Activated naive CD4-positive, alpha-beta T cell treated with Interleukin-2 at 50 U/mL for 16 hours (primary cell): ENCODE data around the gene IL1RAP.

ENCODE experiments used
- DNase-seq: peaks from one replicate; pipeline ENCODE4 v3.0.0-alpha.2; 2020

IL1RAP gene

GRCh38 chr3:190680691-190681090 lies 166.8 kb downstream of the IL1RAP start:
- no peak for DNase-seq

DNA sequence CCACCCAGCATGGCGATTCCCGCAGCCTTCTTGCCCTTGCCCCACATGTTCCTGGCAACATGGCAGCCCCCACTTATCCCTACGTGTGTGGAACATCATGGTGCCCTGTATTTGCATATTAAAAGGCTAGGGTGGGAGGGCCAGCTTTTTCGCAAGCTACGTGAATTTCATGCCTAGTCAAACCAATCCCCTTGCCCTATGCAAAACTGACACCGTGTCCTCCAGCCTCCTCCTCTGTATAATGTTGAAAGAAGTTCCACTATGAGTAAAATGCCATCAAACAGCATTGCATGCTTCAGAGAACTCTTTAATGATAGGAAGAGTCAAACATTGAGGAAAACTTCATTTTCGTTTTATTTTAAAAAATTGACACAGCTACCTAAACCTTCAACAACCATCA lies 170.9 kb downstream of the IL1RAP start:
- DNase-seq, result no peak

GRCh38 chr3:190686011-190686410 lies 172.1 kb downstream of the IL1RAP start:
- DNase-seq, result no peak

GRCh38 chr3:190690246-190690645 lies 176.4 kb downstream of the IL1RAP start:
- no peak for DNase-seq

- no peak for DNase-seq
Observed at GRCh38 chr3:190692256-190692655, 178.4 kb downstream of the IL1RAP start.

GRCh38 chr3:190694335-190695001 lies 180.6 kb downstream of the IL1RAP start:
- no peak for DNase-seq

DNA sequence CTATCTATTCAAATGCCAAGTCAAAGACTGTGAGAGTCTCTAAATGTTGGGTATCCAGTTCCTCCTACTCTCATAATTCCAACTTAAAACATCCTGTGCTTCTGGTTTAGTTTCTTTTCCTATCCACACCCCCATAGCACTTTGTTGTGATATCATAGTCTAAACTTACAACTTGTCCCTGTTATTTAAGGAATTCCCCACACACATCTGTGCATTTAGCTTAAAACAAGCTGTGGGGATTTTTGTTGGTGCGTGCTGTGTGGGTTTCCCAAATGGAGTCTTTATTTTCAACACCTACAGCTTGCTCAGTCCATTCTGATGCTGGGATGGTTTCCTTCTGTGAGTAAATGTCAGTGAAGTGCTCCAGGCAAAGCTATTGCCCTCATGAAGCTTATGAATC lies 181.3 kb downstream of the IL1RAP start:
- no peak for DNase-seq

GRCh38 chr3:190695994-190696393 lies 182.1 kb downstream of the IL1RAP start:
- DNase-seq, result no peak

DNA sequence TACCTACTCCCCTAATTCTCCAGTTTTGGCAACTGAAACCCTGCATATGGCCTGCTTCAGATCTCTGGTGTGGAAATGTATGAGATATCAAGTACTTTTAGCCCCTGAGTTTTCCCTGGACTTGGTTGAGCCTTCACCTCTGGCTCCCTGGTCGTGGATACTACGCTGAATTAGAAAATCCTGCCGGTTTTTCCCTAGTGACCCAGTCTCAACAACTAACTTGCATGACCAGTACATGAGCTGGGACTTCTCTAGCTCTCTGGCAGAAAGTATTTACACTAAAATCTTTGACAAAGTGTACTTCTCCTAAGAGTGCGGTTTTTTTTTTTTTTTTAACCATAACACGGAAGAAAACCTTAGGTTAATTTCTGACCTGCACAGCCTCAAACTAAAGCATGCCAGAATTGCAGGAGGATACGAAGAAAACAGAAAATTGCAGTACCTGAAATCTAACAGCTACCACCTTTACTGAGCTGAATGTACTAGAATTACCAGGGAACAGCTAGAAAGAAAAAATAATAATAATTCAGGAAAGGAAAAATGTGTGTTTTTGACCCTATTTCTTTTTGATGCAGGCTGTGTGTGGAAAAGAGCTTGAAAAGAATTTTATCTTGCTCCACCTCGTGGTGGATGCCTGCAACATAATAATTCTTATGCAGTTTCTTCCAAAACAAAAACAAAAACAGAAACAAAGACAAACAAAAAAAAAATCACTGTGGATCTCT lies 183.1 kb downstream of the IL1RAP start:
- no peak for DNase-seq

DNA sequence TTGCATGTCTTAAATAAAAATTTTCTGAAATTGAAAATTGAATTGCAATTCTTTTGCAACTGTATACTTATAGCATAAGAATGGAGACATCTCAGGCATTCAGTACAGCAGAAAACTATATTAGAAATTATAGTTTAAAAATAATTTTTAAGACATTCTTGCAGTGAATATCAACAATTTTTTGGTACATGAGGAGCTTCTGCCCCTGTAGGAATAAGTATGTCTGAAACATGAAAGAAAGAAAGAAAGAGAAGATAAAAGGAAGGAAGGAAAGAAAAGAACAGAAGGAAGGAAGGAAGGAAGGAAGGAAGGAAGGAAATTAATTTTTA lies 183.6 kb downstream of the IL1RAP start:
- no peak for DNase-seq

GRCh38 chr3:190697901-190698300 lies 184.0 kb downstream of the IL1RAP start:
- DNase-seq, result no peak

GRCh38 chr3:190699776-190700175 lies 185.9 kb downstream of the IL1RAP start:
- DNase-seq, result no peak

- no peak for DNase-seq
Observed at GRCh38 chr3:190701096-190701532, 187.2 kb downstream of the IL1RAP start.

DNA sequence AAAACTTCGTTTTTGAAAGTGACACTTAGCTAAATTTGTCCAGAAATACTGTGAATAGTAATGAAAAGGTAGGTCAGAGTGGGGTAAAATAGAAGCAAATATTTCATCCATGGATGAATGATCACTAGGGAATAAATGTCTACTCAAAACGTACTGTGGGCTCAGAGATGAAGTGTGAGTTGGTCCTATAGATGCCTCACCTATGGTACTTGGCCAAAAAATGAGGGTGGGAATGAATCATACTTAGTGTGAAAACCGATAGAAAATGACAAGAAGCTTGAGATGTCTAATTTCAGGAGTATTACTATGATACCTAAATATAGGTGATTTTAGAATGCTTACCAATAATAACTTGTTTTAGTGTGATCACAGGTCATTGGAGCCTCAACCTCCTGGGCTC lies 192.7 kb downstream of the IL1RAP start:
- DNase-seq, result no peak
